HT-29 (cell line): ENCODE results near the gene STX3. TPM values are rescaled to one million over a fixed set of nuclear protein-coding genes. Genes with fewer than 3 reads are reported as not detected.
A peak's percentile ranks its signal among the peaks of the same experiment; 100 is the strongest.
"Not testable (repeated sequence)": the region's sequence is repeated elsewhere in the genome, so short reads cannot be mapped to it uniquely, and the experiment has no call there.

Experiments
- DNase-seq: peaks from one replicate; pipeline ENCODE4 v3.0.0-alpha.2; 2015; ENCODE audit warnings: low spot score
- total RNA-seq: library from RNA; depleted of rRNA; stranded (reverse); fragments of >200 nt; shearing (Covaris generic); gene quantifications from 2 replicates; pipeline ENCODE4 v1.2.3, GENCODE V29; 2014; rRNA removed

The STX3 gene
- total RNA-seq, 1 experiment from 2014 or later = 80.6 TPM

- DNase-seq = no peak
These were observed 86.3 kb downstream of the STX3 start for GRCh38 chr11:59841514-59841913.

GRCh38 chr11:59842316-59842715 is 87.1 kb downstream of the STX3 start:
- DNase-seq = no peak

- DNase-seq = no peak
These were observed 90.2 kb downstream of the STX3 start, which contains the start of gene CBLIF for GRCh38 chr11:59845399-59845798. CBLIF (minus strand) TSS chr11:59845499; CDS start chr11:59845453, 46 bp downstream.

GRCh38 chr11:59846556-59846955 is 91.4 kb downstream of the STX3 start:
- DNase-seq = no peak

- DNase-seq = no peak
These were observed 92.5 kb downstream of the STX3 start for GRCh38 chr11:59847626-59848025.

GRCh38 chr11:59848439-59848838 is 93.3 kb downstream of the STX3 start:
- DNase-seq = not testable (repeated sequence)

- DNase-seq = peak; percentile 76
These were observed 94.0 kb downstream of the STX3 start for GRCh38 chr11:59849129-59849528.

- DNase-seq = not testable (repeated sequence)
These were observed 94.4 kb downstream of the STX3 start for GRCh38 chr11:59849551-59849950.

GRCh38 chr11:59851416-59851815 is 96.2 kb downstream of the STX3 start:
- not testable (repeated sequence) for DNase-seq

- no peak for DNase-seq
These were observed 99.7 kb downstream of the STX3 start for GRCh38 chr11:59854871-59855270.

Other genes starting within 250 kb of the STX3 start
- gene OR4D9, start 243.8 kb upstream of the STX3 start, total RNA-seq = not detected in 2 replicates
- gene OSBP, start 139.6 kb upstream of the STX3 start, total RNA-seq = 22.8 and 29.4 TPM in 2 replicates
- gene PATL1, start 86.3 kb upstream of the STX3 start, total RNA-seq = 14.6 and 15.6 TPM in 2 replicates
- not detected in 2 replicates for gene OR10V1, start 41.5 kb upstream of the STX3 start, total RNA-seq
- 94.0 and 100 TPM in 2 replicates for gene MRPL16, start 55.4 kb downstream of the STX3 start, total RNA-seq
- not detected in 2 replicates for gene CBLIF, start 90.1 kb downstream of the STX3 start, total RNA-seq
- gene TCN1, start 111.1 kb downstream of the STX3 start, total RNA-seq = 1.4 and 4.2 TPM in 2 replicates
- not detected in 2 replicates for gene OOSP3, start 123.4 kb downstream of the STX3 start, total RNA-seq
- not detected in 2 replicates for gene OOSP1, start 183.1 kb downstream of the STX3 start, total RNA-seq
- gene OOSP4A, start 208.7 kb downstream of the STX3 start, total RNA-seq = not detected in 2 replicates